ENCODE data around the gene LCN6. TPM values are rescaled to one million over a fixed set of nuclear protein-coding genes. Genes with fewer than 3 reads are reported as not detected.

The LCN6 gene
- total RNA-seq, 1 experiment from 2014 or later = not detected

DNA sequence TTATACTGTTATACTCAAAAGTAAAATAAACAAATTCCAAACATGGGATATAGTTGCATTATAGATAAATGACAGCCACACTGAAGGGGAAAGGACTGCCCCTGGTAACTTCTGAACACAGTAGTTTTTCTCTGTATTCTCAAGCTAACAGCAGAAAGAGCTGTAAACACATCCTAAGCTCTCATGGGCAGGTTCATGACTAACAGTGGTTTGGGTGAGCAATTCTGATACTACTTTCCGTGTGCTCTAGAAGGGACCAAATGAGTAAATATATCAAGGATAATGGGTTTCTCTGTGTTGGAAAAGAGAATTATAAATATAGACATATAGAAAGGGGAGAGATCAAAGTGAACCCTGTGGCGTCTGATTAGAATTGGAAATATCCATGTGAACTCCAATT lies 2.2 kb upstream of the LCN6 start:
- TF ChIP-seq, protein P1, sequence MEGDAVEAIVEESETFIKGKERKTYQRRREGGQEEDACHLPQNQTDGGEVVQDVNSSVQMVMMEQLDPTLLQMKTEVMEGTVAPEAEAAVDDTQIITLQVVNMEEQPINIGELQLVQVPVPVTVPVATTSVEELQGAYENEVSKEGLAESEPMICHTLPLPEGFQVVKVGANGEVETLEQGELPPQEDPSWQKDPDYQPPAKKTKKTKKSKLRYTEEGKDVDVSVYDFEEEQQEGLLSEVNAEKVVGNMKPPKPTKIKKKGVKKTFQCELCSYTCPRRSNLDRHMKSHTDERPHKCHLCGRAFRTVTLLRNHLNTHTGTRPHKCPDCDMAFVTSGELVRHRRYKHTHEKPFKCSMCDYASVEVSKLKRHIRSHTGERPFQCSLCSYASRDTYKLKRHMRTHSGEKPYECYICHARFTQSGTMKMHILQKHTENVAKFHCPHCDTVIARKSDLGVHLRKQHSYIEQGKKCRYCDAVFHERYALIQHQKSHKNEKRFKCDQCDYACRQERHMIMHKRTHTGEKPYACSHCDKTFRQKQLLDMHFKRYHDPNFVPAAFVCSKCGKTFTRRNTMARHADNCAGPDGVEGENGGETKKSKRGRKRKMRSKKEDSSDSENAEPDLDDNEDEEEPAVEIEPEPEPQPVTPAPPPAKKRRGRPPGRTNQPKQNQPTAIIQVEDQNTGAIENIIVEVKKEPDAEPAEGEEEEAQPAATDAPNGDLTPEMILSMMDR (conservative IDR thresholded peaks at IDR 0.05) = no peak
- WGBS (ENCODE audit: extremely low coverage, insufficient read length, low lambda C conversion rate) = no CpG with 5 or more reads among the region's 2 CpGs
- no peak overlapping the region for H2BK12ac ChIP-seq (ENCODE audit: insufficient read length, low read depth, low read length)
- H3K4ac ChIP-seq (ENCODE audit: low read depth, low read length) = no peak overlapping the region
- H2AFZ ChIP-seq (ENCODE audit: low read length) = no peak overlapping the region
- no peak overlapping the region for H4K8ac ChIP-seq (replicated peaks; ENCODE audit: insufficient read length, low read depth, low read length)
- H3K4me3 Mint-ChIP-seq = no peak overlapping the region
- no peak overlapping the region for H3K14ac ChIP-seq (ENCODE audit: insufficient read depth, low read length)
- peaks cover 3% of the 10 kb centered on the region for H3K23me2 ChIP-seq (ENCODE audit: insufficient read length, low read depth, low read length, poor library complexity, severe bottlenecking)
- no peaks in the 10 kb centered on the region for H3K9me3 ChIP-seq (ENCODE audit: control insufficient read depth, low read depth, low read length)
- no peak overlapping the region for H3K23ac ChIP-seq (ENCODE audit: insufficient read length, low read depth, low read length)
- no peak overlapping the region for H4K5ac ChIP-seq (ENCODE audit: insufficient read length, low read depth, low read length)
- no peak overlapping the region for H4K91ac ChIP-seq (ENCODE audit: insufficient read length, low read depth, low read length)
- no peak overlapping the region for H2BK120ac ChIP-seq (ENCODE audit: low read depth, low read length, poor library complexity, severe bottlenecking)
- peaks cover 19% of the 10 kb centered on the region for H3K27me3 Mint-ChIP-seq (ENCODE audit: low read depth)
- DNase-seq = no peak
- no peaks in the 10 kb centered on the region for H4K20me1 ChIP-seq (ENCODE audit: control insufficient read depth, insufficient read depth, insufficient read length)
- H3K18ac ChIP-seq (ENCODE audit: insufficient read length, low read depth, low read length) = no peak overlapping the region
- H3K4me2 ChIP-seq (ENCODE audit: insufficient read depth, insufficient read length, low read length) = no peak overlapping the region
- no peaks in the 10 kb centered on the region for H3K4me1 ChIP-seq (ENCODE audit: insufficient read depth, low read length)
- H3K9me3 Mint-ChIP-seq = peaks cover 13 to 15% of the 10 kb centered on the region in 2 experiments
- H3K4me1 Mint-ChIP-seq = peaks cover 0 to 3% of the 10 kb centered on the region in 2 experiments; a peak in 1 of 4 replicates
- no peak overlapping the region for H2BK5ac ChIP-seq (ENCODE audit: insufficient read length, low read length)
- H3K27ac ChIP-seq (ENCODE audit: insufficient read length, low read depth, low read length) = no peak overlapping the region
- H2BK20ac ChIP-seq (ENCODE audit: low read depth, low read length, poor library complexity, severe bottlenecking) = no peak overlapping the region
- no peak overlapping the region for H2BK15ac ChIP-seq (ENCODE audit: low read depth, low read length)
- H3K9ac ChIP-seq (ENCODE audit: extremely low read depth, insufficient read length, low read length) = no peak overlapping the region
- H3K56ac ChIP-seq (ENCODE audit: insufficient read length, low read depth, low read length) = no peak overlapping the region
- H3T11ph ChIP-seq (ENCODE audit: low read length) = no peak overlapping the region
- H3K79me2 ChIP-seq (ENCODE audit: insufficient read depth, low read length) = no peaks in the 10 kb centered on the region
- no peaks in the 10 kb centered on the region for H3K27me3 ChIP-seq (ENCODE audit: insufficient read depth, low read length)
- peaks cover 0 to 8% (median 0%) of the 10 kb centered on the region in 3 experiments; a peak in 3 of 7 replicates for H3K36me3 Mint-ChIP-seq (ENCODE audit: insufficient read depth in 1 of 3, low read depth in 3 of 3)
- no peaks in the 10 kb centered on the region for H3K79me1 ChIP-seq (ENCODE audit: insufficient read depth, low read depth, low read length, poor library complexity, severe bottlenecking)
- no peak overlapping the region for H2AK5ac ChIP-seq (ENCODE audit: insufficient read length, low read length)
- H3K27ac Mint-ChIP-seq = no peak overlapping the region
